GM23338 (cell line): ENCODE results near the gene NPAS3. TPM values are rescaled to one million over a fixed set of nuclear protein-coding genes. Genes with fewer than 3 reads are reported as not detected.

ENCODE experiments used
- ATAC-seq: fragments of 200-7000 bp; cut with Tn5 transposase; 3 replicates; pipeline ENCODE4 v1.9.1; 2020
- DNase-seq: peaks from one replicate; pipeline ENCODE4 v3.0.0-alpha.2; 2015; ENCODE audit warnings: low spot score
- H2AFZ ChIP-seq: fragments of 200-600 bp; sonication (generic); 2 replicates; pipeline ENCODE4 v1.8.0; 2016; ENCODE audit warnings: antibody characterized with exemption, mild to moderate bottlenecking, moderate library complexity
- H3F3A ChIP-seq: fragments of 200-600 bp; sonication (generic); replicated peaks from 2 replicates; pipeline ENCODE4 v1.8.0; 2017; ENCODE audit warnings: antibody characterized with exemption, mixed run types, low read depth
- H3K27ac ChIP-seq: fragments of 200-600 bp; sonication (generic); 2 replicates; pipeline ENCODE4 v1.6.1; 2016; ENCODE audit warnings: low read depth
- H3K27me3 ChIP-seq: fragments of 200-600 bp; sonication (generic); 2 replicates; pipeline ENCODE4 v1.8.0; 2016; ENCODE audit warnings: mild to moderate bottlenecking, mixed run types, moderate library complexity; ENCODE audit not compliant: insufficient read depth
- H3K36me3 ChIP-seq: fragments of 200-600 bp; sonication (generic); 2 replicates; pipeline ENCODE4 v1.8.0; 2016; ENCODE audit warnings: mild to moderate bottlenecking; ENCODE audit not compliant: insufficient read depth
- H3K4me1 ChIP-seq: fragments of 200-600 bp; sonication (generic); 2 replicates; pipeline ENCODE4 v1.8.0; 2016; ENCODE audit warnings: mild to moderate bottlenecking, moderate library complexity; ENCODE audit not compliant: insufficient read depth
- H3K4me2 ChIP-seq: fragments of 200-600 bp; sonication (generic); 2 replicates; pipeline ENCODE4 v1.7.1; 2017; ENCODE audit warnings: mixed run types
- H3K4me3 ChIP-seq: fragments of 200-600 bp; sonication (generic); 2 replicates; pipeline ENCODE4 v1.6.1; 2016; ENCODE audit warnings: mixed run types
- H3K79me2 ChIP-seq: fragments of 200-600 bp; sonication (generic); replicated peaks from 2 replicates; pipeline ENCODE4 v1.8.0; 2017; ENCODE audit warnings: mild to moderate bottlenecking; ENCODE audit not compliant: insufficient read depth
- H3K9me2 ChIP-seq: fragments of 200-600 bp; sonication (generic); 2 replicates; pipeline ENCODE4 v1.8.0; 2017; ENCODE audit not compliant: insufficient read depth
- H4K20me1 ChIP-seq: fragments of 200-600 bp; sonication (generic); replicated peaks from 2 replicates; pipeline ENCODE4 v1.8.0; 2017; ENCODE audit warnings: mild to moderate bottlenecking; ENCODE audit not compliant: insufficient read depth
- H3K27ac Mint-ChIP-seq: 2 replicates; pipeline ENCODE4 v1.8.0; 2020; ENCODE audit warnings: inconsistent platforms, mild to moderate bottlenecking, moderate library complexity, mixed read lengths
- H3K27me3 Mint-ChIP-seq: 3 replicates; pipeline ENCODE4 v1.8.0; 2022; ENCODE audit warnings: low read depth, mild to moderate bottlenecking, moderate library complexity, mixed read lengths, inconsistent platforms; ENCODE audit not compliant: insufficient read depth, poor library complexity
- H3K36me3 Mint-ChIP-seq: 3 replicates; pipeline ENCODE4 v1.8.0; 2021; ENCODE audit warnings: low read depth, mild to moderate bottlenecking, inconsistent platforms, moderate library complexity, mixed read lengths
- H3K4me1 Mint-ChIP-seq: 3 replicates; pipeline ENCODE4 v1.8.0; 2020; ENCODE audit warnings: mild to moderate bottlenecking, inconsistent platforms, mixed read lengths
- H3K4me3 Mint-ChIP-seq: 3 replicates; pipeline ENCODE4 v1.8.0; 2021; ENCODE audit warnings: moderate library complexity, mild to moderate bottlenecking, inconsistent platforms, mixed read lengths
- H3K9me3 Mint-ChIP-seq: 3 replicates; pipeline ENCODE4 v1.8.0; 2020; ENCODE audit warnings: moderate library complexity, mild to moderate bottlenecking, inconsistent platforms, mixed read lengths
- CTCF ChIP-seq, 2 experiments: fragments of 200-600 bp in 1 of 2; sonication (generic) in 1 of 2; conservative IDR thresholded peaks; 2 replicates each; pipeline versions ENCODE4 v1.5.1 to v1.6.1; 2016 to 2017; ENCODE audit warnings: antibody characterized with exemption in 2 of 2, low read depth in 2 of 2, mild to moderate bottlenecking in 2 of 2, moderate library complexity in 1 of 2
- EZH2 ChIP-seq: fragments of 200-600 bp; sonication (generic); IDR thresholded peaks from one replicate; pipeline ENCODE4 v1.8.0; 2017; ENCODE audit warnings: antibody characterized with exemption, mild to moderate bottlenecking, low read depth; ENCODE audit not compliant: unreplicated experiment
- NANOG ChIP-seq: IDR thresholded peaks from 2 replicates; pipeline ENCODE4 v1.6.1; 2016; ENCODE audit warnings: antibody characterized with exemption, borderline replicate concordance
- POLR2AphosphoS5 ChIP-seq: IDR thresholded peaks from 2 replicates; pipeline ENCODE4 v1.6.1; 2016; ENCODE audit warnings: antibody characterized with exemption, low read depth
- STAT1 ChIP-seq: IDR thresholded peaks from one replicate; pipeline ENCODE4 v1.6.1; 2016; ENCODE audit warnings: antibody characterized with exemption; ENCODE audit not compliant: unreplicated experiment
- ZNF114 ChIP-seq: fragments of 250-450 bp; sonication (Bioruptor Pico); IDR thresholded peaks from 2 replicates; pipeline ENCODE4 v1.5.0; 2020; ENCODE audit warnings: mild to moderate bottlenecking, moderate library complexity
- ZNF331 ChIP-seq: fragments of 250-450 bp; sonication (Bioruptor Pico); IDR thresholded peaks from 2 replicates; pipeline ENCODE4 v1.5.0; 2020; ENCODE audit warnings: low read depth, mild to moderate bottlenecking, moderate library complexity
- ZNF462 ChIP-seq: fragments of 250-450 bp; sonication (Bioruptor Pico); IDR thresholded peaks from 2 replicates; pipeline ENCODE4 v1.5.0; 2020; ENCODE audit warnings: mild to moderate bottlenecking, moderate library complexity
- polyA plus RNA-seq: library from polyadenylated mRNA; unstranded; fragments of >200 nt; fragmentation: Nextera tagmentation; extraction: Ambion mirVana; gene quantifications from 2 replicates; pipeline ENCODE4 v1.2.1, GENCODE V29; 2016
- total RNA-seq: library from RNA; depleted of rRNA; stranded (reverse); fragments of >200 nt; shearing (Covaris generic); gene quantifications from 2 replicates; pipeline ENCODE4 v1.2.3, GENCODE V29; 2014
- TF ChIP-seq, protein P1 (sequence below): IDR thresholded peaks from one replicate; pipeline ENCODE4 v1.6.1; 2018; ENCODE audit warnings: antibody characterized with exemption; ENCODE audit not compliant: unreplicated experiment

NPAS3 gene
- total and polyA plus RNA-seq, 2 experiments from 2014 or later = 0.17 to 0.19 TPM

- TF ChIP-seq CTCF (conservative IDR thresholded peaks at IDR 0.05; ENCODE audit: low read depth in 2 of 2) (no peak), ZNF331 (CRISPR knock-in tag) (no peak), ZNF462 (CRISPR knock-in tag) (no peak), ZNF114 (CRISPR knock-in tag) (no peak), STAT1 (no peak)
Measured at GRCh38 chr14:33796356-33796755, 857.7 kb downstream of the NPAS3 start (continued).

DNA sequence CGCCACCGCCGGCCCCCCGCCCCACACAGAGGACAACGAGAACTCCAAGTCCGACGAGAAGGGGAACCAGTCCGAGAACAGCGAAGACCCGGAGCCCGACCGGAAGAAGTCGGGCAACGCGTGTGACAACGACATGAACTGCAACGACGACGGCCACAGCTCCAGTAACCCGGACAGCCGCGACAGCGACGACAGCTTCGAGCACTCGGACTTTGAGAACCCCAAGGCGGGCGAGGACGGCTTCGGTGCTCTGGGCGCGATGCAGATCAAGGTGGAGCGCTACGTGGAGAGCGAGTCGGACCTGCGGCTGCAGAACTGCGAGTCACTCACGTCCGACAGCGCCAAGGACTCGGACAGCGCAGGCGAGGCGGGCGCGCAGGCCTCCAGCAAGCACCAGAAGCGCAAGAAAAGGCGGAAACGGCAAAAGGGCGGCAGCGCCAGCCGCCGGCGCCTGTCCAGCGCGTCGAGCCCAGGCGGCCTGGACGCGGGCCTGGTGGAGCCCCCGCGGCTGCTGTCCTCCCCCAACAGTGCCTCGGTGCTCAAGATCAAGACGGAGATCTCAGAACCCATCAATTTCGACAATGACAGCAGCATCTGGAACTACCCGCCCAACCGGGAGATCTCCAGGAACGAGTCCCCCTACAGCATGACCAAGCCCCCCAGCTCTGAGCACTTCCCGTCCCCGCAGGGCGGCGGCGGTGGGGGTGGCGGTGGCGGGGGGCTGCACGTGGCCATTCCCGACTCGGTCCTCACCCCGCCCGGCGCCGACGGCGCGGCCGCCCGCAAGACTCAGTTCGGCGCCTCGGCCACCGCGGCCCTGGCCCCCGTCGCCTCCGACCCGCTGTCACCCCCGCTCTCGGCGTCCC is 861.3 kb downstream of the NPAS3 start:
- DNase-seq (no peak), ATAC-seq (no peak)
- Histone ChIP-seq H3K79me2 (no peaks in the 10 kb centered on the region), H4K20me1 (no peaks in the 10 kb centered on the region; the same call in 1 of the 2 replicates), H3K27ac (no peak overlapping the region), H3K9me2 (no peaks in the 10 kb centered on the region), H3K4me3 (no peak overlapping the region), H3F3A (no peaks in the 10 kb centered on the region), H3K36me3 (no peaks in the 10 kb centered on the region), H3K4me2 (no peak overlapping the region), H2AFZ (no peak overlapping the region), H3K4me1 (peaks cover 8% of the 10 kb centered on the region; the same call in 1 of the 2 replicates), H3K27me3 (no peaks in the 10 kb centered on the region)
- Mint-ChIP-seq H3K4me1 (peaks cover 13% of the 10 kb centered on the region), H3K27me3 (no peaks in the 10 kb centered on the region), H3K9me3 (peaks cover 2% of the 10 kb centered on the region; the same call in 1 of the 3 replicates), H3K36me3 (peaks cover 4% of the 10 kb centered on the region), H3K4me3 (no peak overlapping the region), H3K27ac (no peak overlapping the region)
- TF ChIP-seq NANOG (no peak), STAT1 (no peak), POLR2AphosphoS5 (no peak), CTCF (conservative IDR thresholded peaks at IDR 0.05; ENCODE audit: low read depth in 2 of 2) (no peak), ZNF114 (CRISPR knock-in tag) (no peak), EZH2 (no peak)
- TF ChIP-seq, protein P1, sequence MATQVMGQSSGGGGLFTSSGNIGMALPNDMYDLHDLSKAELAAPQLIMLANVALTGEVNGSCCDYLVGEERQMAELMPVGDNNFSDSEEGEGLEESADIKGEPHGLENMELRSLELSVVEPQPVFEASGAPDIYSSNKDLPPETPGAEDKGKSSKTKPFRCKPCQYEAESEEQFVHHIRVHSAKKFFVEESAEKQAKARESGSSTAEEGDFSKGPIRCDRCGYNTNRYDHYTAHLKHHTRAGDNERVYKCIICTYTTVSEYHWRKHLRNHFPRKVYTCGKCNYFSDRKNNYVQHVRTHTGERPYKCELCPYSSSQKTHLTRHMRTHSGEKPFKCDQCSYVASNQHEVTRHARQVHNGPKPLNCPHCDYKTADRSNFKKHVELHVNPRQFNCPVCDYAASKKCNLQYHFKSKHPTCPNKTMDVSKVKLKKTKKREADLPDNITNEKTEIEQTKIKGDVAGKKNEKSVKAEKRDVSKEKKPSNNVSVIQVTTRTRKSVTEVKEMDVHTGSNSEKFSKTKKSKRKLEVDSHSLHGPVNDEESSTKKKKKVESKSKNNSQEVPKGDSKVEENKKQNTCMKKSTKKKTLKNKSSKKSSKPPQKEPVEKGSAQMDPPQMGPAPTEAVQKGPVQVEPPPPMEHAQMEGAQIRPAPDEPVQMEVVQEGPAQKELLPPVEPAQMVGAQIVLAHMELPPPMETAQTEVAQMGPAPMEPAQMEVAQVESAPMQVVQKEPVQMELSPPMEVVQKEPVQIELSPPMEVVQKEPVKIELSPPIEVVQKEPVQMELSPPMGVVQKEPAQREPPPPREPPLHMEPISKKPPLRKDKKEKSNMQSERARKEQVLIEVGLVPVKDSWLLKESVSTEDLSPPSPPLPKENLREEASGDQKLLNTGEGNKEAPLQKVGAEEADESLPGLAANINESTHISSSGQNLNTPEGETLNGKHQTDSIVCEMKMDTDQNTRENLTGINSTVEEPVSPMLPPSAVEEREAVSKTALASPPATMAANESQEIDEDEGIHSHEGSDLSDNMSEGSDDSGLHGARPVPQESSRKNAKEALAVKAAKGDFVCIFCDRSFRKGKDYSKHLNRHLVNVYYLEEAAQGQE = no peak
